Measurements from ENCODE around the gene ZNF177.
"Not testable (repeated sequence)": the region's sequence is repeated elsewhere in the genome, so short reads cannot be mapped to it uniquely, and the experiment has no call there.

Gene ZNF177

GRCh38 chr19:9362905-9363304, at the start of gene ZNF177:
Gene ZNF177 (plus strand): TSS chr19:9363013. CDS start chr19:9378312, 15,299 bp downstream.
- peaks cover 13% of the 10 kb centered on the region for H3K27me3 Mint-ChIP-seq
- intact Hi-C loops (cut with micrococcal nuclease): no loop called here
- peak within 1 kb of the TSS; percentile 35 for H3K4me3 Mint-ChIP-seq
- no peak within 1 kb of the TSS for H3K27ac Mint-ChIP-seq
- peaks cover 54% of the 10 kb centered on the region for H3K9me3 Mint-ChIP-seq
- H3K36me3 Mint-ChIP-seq (ENCODE audit: low read depth): peaks cover 10% of the 10 kb centered on the region
- H3K4me1 Mint-ChIP-seq (ENCODE audit: low read depth): no peaks in the 10 kb centered on the region

GRCh38 chr19:9313756-9314155, 49.1 kb upstream of the ZNF177 start:
- H3K36me3 Mint-ChIP-seq (ENCODE audit: low read depth): peaks cover 12% of the 10 kb centered on the region
- no peak overlapping the region for H3K27ac Mint-ChIP-seq
- intact Hi-C loops (cut with micrococcal nuclease): loop anchor here (5.0 to 10.0 kb wide), 3 partner anchors 271 to 479 kb away; partner anchors contain the start of genes ZNF121 and ZNF561
- H3K4me3 Mint-ChIP-seq: no peak overlapping the region
- H3K4me1 Mint-ChIP-seq (ENCODE audit: low read depth): peaks cover 2% of the 10 kb centered on the region
- peaks cover 67% of the 10 kb centered on the region for H3K9me3 Mint-ChIP-seq
- H3K27me3 Mint-ChIP-seq: peaks cover 4% of the 10 kb centered on the region

- Mint-ChIP-seq H3K9me3 (peaks cover 69% of the 10 kb centered on the region), H3K4me3 (no peak overlapping the region), H3K4me1 (ENCODE audit: low read depth) (peaks cover 17% of the 10 kb centered on the region), H3K27me3 (peaks cover 1% of the 10 kb centered on the region), H3K27ac (no peak overlapping the region), H3K36me3 (ENCODE audit: low read depth) (peaks cover 42% of the 10 kb centered on the region)
- intact Hi-C loops (cut with micrococcal nuclease): no loop called here
These were observed 41.5 kb upstream of the ZNF177 start for GRCh38 chr19:9321338-9321737.

GRCh38 chr19:9321756-9322155, 41.1 kb upstream of the ZNF177 start:
- peaks cover 44% of the 10 kb centered on the region for H3K36me3 Mint-ChIP-seq (ENCODE audit: low read depth)
- intact Hi-C loops (cut with micrococcal nuclease); H3K4me3 Mint-ChIP-seq; H3K27ac Mint-ChIP-seq; H3K27me3 Mint-ChIP-seq: not testable (repeated sequence)
- peaks cover 17% of the 10 kb centered on the region for H3K4me1 Mint-ChIP-seq (ENCODE audit: low read depth)
- peaks cover 65% of the 10 kb centered on the region for H3K9me3 Mint-ChIP-seq

- intact Hi-C loops (cut with micrococcal nuclease); H3K4me3 Mint-ChIP-seq; H3K27me3 Mint-ChIP-seq; H3K27ac Mint-ChIP-seq: not testable (repeated sequence)
- H3K4me1 Mint-ChIP-seq (ENCODE audit: low read depth): peaks cover 17% of the 10 kb centered on the region
- H3K9me3 Mint-ChIP-seq: peaks cover 63% of the 10 kb centered on the region
- H3K36me3 Mint-ChIP-seq (ENCODE audit: low read depth): peaks cover 49% of the 10 kb centered on the region
These were observed 40.6 kb upstream of the ZNF177 start for GRCh38 chr19:9322201-9322600.

- peaks cover 62% of the 10 kb centered on the region for H3K36me3 Mint-ChIP-seq (ENCODE audit: low read depth)
- H3K4me1 Mint-ChIP-seq (ENCODE audit: low read depth): peaks cover 17% of the 10 kb centered on the region
- peaks cover 63% of the 10 kb centered on the region for H3K9me3 Mint-ChIP-seq
- peaks cover 1% of the 10 kb centered on the region for H3K27me3 Mint-ChIP-seq
- H3K4me3 Mint-ChIP-seq: peak overlapping the region; percentile 93
- intact Hi-C loops (cut with micrococcal nuclease): no loop called here
- peak overlapping the region; percentile 92 for H3K27ac Mint-ChIP-seq
These were observed 39.3 kb upstream of the ZNF177 start for GRCh38 chr19:9323557-9323918.

GRCh38 chr19:9323919-9324583, 38.8 kb upstream of the ZNF177 start, which contains the start of gene ZNF559:
Gene ZNF559 (plus strand): TSS chr19:9324179. CDS start chr19:9338550, 14,371 bp downstream.
- Mint-ChIP-seq H3K36me3 (ENCODE audit: low read depth) (peaks cover 67% of the 10 kb centered on the region), H3K27me3 (peaks cover 1% of the 10 kb centered on the region), H3K27ac (peak within 1 kb of the TSS; percentile 92), H3K9me3 (peaks cover 62% of the 10 kb centered on the region), H3K4me3 (peak within 1 kb of the TSS; percentile 93), H3K4me1 (ENCODE audit: low read depth) (peaks cover 17% of the 10 kb centered on the region)
- intact Hi-C loops (cut with micrococcal nuclease): loop anchor here (1.0 kb wide), 1 partner anchor 15 kb away; the partner anchor contains the start of gene ZNF699

GRCh38 chr19:9324584-9324962, 38.2 kb upstream of the ZNF177 start:
- Mint-ChIP-seq H3K4me3 (peak overlapping the region; percentile 93), H3K4me1 (ENCODE audit: low read depth) (peaks cover 17% of the 10 kb centered on the region), H3K27me3 (peaks cover 1% of the 10 kb centered on the region), H3K27ac (peak overlapping the region; percentile 92), H3K36me3 (ENCODE audit: low read depth) (peaks cover 73% of the 10 kb centered on the region), H3K9me3 (peaks cover 67% of the 10 kb centered on the region)
- intact Hi-C loops (cut with micrococcal nuclease): loop anchor here (1.0 kb wide), 1 partner anchor 15 kb away; the partner anchor contains the start of gene ZNF699

- Mint-ChIP-seq H3K36me3 (ENCODE audit: low read depth) (peaks cover 93% of the 10 kb centered on the region), H3K27me3 (no peaks in the 10 kb centered on the region), H3K4me3 (no peak overlapping the region), H3K9me3 (peaks cover 84% of the 10 kb centered on the region), H3K27ac (no peak overlapping the region), H3K4me1 (ENCODE audit: low read depth) (peaks cover 3% of the 10 kb centered on the region)
- intact Hi-C loops (cut with micrococcal nuclease): no loop called here
These were observed 32.8 kb upstream of the ZNF177 start for GRCh38 chr19:9329999-9330398.

GRCh38 chr19:9342610-9343304, 20.1 kb upstream of the ZNF177 start:
- Mint-ChIP-seq H3K4me3 (no peak overlapping the region), H3K36me3 (ENCODE audit: low read depth) (peaks cover 81% of the 10 kb centered on the region), H3K4me1 (ENCODE audit: low read depth) (no peaks in the 10 kb centered on the region), H3K9me3 (peaks cover 92% of the 10 kb centered on the region), H3K27me3 (no peaks in the 10 kb centered on the region), H3K27ac (no peak overlapping the region)
- intact Hi-C loops (cut with micrococcal nuclease): no loop called here

- Mint-ChIP-seq H3K36me3 (ENCODE audit: low read depth) (peaks cover 69% of the 10 kb centered on the region), H3K27ac (no peak overlapping the region), H3K9me3 (peaks cover 92% of the 10 kb centered on the region), H3K27me3 (no peaks in the 10 kb centered on the region), H3K4me1 (ENCODE audit: low read depth) (no peaks in the 10 kb centered on the region), H3K4me3 (no peak overlapping the region)
- intact Hi-C loops (cut with micrococcal nuclease): no loop called here
These were observed 17.8 kb upstream of the ZNF177 start for GRCh38 chr19:9345005-9345404.

- Mint-ChIP-seq H3K4me1 (ENCODE audit: low read depth) (no peaks in the 10 kb centered on the region), H3K9me3 (peaks cover 88% of the 10 kb centered on the region), H3K36me3 (ENCODE audit: low read depth) (peaks cover 43% of the 10 kb centered on the region), H3K4me3 (no peak overlapping the region), H3K27me3 (no peaks in the 10 kb centered on the region), H3K27ac (no peak overlapping the region)
- intact Hi-C loops (cut with micrococcal nuclease): no loop called here
These were observed 14.6 kb upstream of the ZNF177 start for GRCh38 chr19:9348253-9348652.

- no peaks in the 10 kb centered on the region for H3K4me1 Mint-ChIP-seq (ENCODE audit: low read depth)
- no peak overlapping the region for H3K4me3 Mint-ChIP-seq
- H3K27me3 Mint-ChIP-seq: no peaks in the 10 kb centered on the region
- H3K27ac Mint-ChIP-seq: no peak overlapping the region
- intact Hi-C loops (cut with micrococcal nuclease): no loop called here
- H3K9me3 Mint-ChIP-seq: peaks cover 84% of the 10 kb centered on the region
- peaks cover 39% of the 10 kb centered on the region for H3K36me3 Mint-ChIP-seq (ENCODE audit: low read depth)
These were observed 14.1 kb upstream of the ZNF177 start for GRCh38 chr19:9348671-9349070.

GRCh38 chr19:9352505-9352904, 10.3 kb upstream of the ZNF177 start:
- Mint-ChIP-seq H3K4me3 (no peak overlapping the region), H3K9me3 (peaks cover 87% of the 10 kb centered on the region), H3K36me3 (ENCODE audit: low read depth) (peaks cover 20% of the 10 kb centered on the region), H3K27me3 (no peaks in the 10 kb centered on the region), H3K27ac (no peak overlapping the region), H3K4me1 (ENCODE audit: low read depth) (no peaks in the 10 kb centered on the region)
- intact Hi-C loops (cut with micrococcal nuclease): no loop called here
